K562 (cell line): Measurements from ENCODE around the gene ENTREP3. TPM values are rescaled to one million over a fixed set of nuclear protein-coding genes. Genes with fewer than 3 reads are reported as not detected.

Experiments
- ARID2 ChIP-seq: fragments of 450-650 bp; IDR thresholded peaks from 2 replicates; pipeline ENCODE4 v1.6.1; 2017; ENCODE audit warnings: antibody characterized with exemption, mild to moderate bottlenecking
- FOXK1 ChIP-seq: sonication (generic); formaldehyde crosslinking; IDR thresholded peaks from 2 replicates; pipeline ENCODE4 v1.8.0; 2022; ENCODE audit warnings: missing genetic modification reagents, mild to moderate bottlenecking, borderline replicate concordance
- GTF2E2 ChIP-seq: fragments of 200-800 bp; sonication (Bioruptor generic); IDR thresholded peaks from 2 replicates; pipeline ENCODE4 v1.6.1; 2016; ENCODE audit warnings: missing genetic modification characterization, missing compliant biosample characterization
- NFATC3 ChIP-seq: fragments of 450-650 bp; IDR thresholded peaks from 2 replicates; pipeline ENCODE4 v1.6.1; 2017; ENCODE audit warnings: mild to moderate bottlenecking
- SMARCA5 ChIP-seq: fragments of 450-650 bp; IDR thresholded peaks from 2 replicates; pipeline ENCODE4 v1.6.1; 2016
- ZEB2 ChIP-seq: fragments of 450-650 bp; IDR thresholded peaks from 2 replicates; pipeline ENCODE4 v1.6.1; 2016
- ZNF764 ChIP-seq: fragments of 250-450 bp; sonication (Bioruptor Pico); IDR thresholded peaks from 2 replicates; pipeline ENCODE4 v1.4.0; 2020; ENCODE audit warnings: low read depth, mild to moderate bottlenecking, moderate library complexity
- polyA plus RNA-seq, 8 experiments: library from polyadenylated mRNA; depleted of rRNA in 4 of 8; stranded (reverse) in 5 of 8; unstranded in 3 of 8; fragments of >200 nt; fragmentation: Nextera tagmentation in 2 of 8; fragmentation: Illumina TruSeq in 1 of 8; extraction: Ambion mirVana in 2 of 8; extraction: Trizol in 1 of 8; gene quantifications; 2 replicates each; pipeline versions ENCODE4 v1.2.1 to v1.2.3, GENCODE V29; 2011 to 2014; ENCODE audit warnings: inconsistent platforms in 1 of 8, missing spikeins in 1 of 8
- total RNA-seq, 7 experiments: library from RNA; depleted of rRNA in 6 of 7; stranded (reverse); fragments of >200 nt in 6 of 7; fragmentation: Illumina TruSeq in 2 of 7; extraction: Trizol in 2 of 7; gene quantifications; 2 replicates each; pipeline versions ENCODE4 v1.2.1 to v1.2.3, GENCODE V29; 2011 to 2021; ENCODE audit warnings: low replicate concordance in 1 of 7
- TF ChIP-seq, protein P1 (sequence below): fragments of 450-650 bp; IDR thresholded peaks from 2 replicates; pipeline ENCODE4 v1.6.1; 2016; ENCODE audit warnings: low read depth
- TF ChIP-seq, protein P2 (sequence below): fragments of 450-650 bp; IDR thresholded peaks from 2 replicates; pipeline ENCODE4 v1.6.1; 2016; ENCODE audit warnings: mild to moderate bottlenecking
- TF ChIP-seq, protein P3 (sequence below): fragments of 150-350 bp; IDR thresholded peaks from 2 replicates; pipeline ENCODE4 v1.6.1; 2014; ENCODE audit warnings: low read depth, mild to moderate bottlenecking, low read length, borderline replicate concordance

The ENTREP3 gene
- total and polyA plus RNA-seq, 9 of the 15 experiments (the other 6 are each of a cell fraction or from before 2014, with no cell fraction given), result 1.9 to 41.8 (median 5.9) TPM

DNA sequence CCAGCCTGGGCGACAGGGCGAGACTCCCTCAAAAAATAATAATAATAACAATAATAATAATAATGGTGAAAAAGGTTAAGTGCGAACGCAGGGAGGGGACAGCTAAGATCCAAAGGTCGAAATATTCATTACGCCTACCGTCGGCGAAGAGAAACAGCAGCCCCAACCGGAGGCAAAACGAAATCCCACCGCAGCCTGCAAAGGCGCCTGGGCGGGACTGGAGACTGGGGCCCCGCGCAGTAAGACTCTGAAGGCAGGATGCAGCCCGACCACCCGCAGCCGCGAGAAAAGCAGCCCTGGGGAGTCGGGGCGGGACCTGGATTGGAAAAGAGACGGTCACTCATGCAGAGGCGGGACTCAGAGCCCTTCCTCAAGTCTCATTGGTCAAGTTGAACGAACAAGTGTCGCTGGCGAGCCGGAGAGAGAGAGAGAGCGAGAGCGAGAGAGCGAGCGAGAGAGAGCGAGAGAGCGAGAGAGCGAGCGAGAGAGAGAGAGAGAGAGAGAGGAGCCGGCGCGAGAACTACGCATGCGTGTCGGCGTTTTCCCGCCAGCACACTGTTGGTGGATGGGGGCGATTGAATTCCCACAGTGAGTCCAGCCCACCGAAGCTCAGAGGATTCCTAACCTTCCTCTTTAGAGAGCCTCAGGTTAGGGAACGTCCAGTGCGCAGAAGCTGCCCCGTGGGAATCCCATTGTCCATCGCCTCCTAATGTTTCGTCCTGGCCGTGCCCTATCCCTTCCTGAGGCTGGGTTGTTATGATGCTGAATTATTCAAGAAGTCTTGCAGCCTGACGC is 10.7 kb downstream of the ENTREP3 start (continued):
- TF ChIP-seq, protein P1, sequence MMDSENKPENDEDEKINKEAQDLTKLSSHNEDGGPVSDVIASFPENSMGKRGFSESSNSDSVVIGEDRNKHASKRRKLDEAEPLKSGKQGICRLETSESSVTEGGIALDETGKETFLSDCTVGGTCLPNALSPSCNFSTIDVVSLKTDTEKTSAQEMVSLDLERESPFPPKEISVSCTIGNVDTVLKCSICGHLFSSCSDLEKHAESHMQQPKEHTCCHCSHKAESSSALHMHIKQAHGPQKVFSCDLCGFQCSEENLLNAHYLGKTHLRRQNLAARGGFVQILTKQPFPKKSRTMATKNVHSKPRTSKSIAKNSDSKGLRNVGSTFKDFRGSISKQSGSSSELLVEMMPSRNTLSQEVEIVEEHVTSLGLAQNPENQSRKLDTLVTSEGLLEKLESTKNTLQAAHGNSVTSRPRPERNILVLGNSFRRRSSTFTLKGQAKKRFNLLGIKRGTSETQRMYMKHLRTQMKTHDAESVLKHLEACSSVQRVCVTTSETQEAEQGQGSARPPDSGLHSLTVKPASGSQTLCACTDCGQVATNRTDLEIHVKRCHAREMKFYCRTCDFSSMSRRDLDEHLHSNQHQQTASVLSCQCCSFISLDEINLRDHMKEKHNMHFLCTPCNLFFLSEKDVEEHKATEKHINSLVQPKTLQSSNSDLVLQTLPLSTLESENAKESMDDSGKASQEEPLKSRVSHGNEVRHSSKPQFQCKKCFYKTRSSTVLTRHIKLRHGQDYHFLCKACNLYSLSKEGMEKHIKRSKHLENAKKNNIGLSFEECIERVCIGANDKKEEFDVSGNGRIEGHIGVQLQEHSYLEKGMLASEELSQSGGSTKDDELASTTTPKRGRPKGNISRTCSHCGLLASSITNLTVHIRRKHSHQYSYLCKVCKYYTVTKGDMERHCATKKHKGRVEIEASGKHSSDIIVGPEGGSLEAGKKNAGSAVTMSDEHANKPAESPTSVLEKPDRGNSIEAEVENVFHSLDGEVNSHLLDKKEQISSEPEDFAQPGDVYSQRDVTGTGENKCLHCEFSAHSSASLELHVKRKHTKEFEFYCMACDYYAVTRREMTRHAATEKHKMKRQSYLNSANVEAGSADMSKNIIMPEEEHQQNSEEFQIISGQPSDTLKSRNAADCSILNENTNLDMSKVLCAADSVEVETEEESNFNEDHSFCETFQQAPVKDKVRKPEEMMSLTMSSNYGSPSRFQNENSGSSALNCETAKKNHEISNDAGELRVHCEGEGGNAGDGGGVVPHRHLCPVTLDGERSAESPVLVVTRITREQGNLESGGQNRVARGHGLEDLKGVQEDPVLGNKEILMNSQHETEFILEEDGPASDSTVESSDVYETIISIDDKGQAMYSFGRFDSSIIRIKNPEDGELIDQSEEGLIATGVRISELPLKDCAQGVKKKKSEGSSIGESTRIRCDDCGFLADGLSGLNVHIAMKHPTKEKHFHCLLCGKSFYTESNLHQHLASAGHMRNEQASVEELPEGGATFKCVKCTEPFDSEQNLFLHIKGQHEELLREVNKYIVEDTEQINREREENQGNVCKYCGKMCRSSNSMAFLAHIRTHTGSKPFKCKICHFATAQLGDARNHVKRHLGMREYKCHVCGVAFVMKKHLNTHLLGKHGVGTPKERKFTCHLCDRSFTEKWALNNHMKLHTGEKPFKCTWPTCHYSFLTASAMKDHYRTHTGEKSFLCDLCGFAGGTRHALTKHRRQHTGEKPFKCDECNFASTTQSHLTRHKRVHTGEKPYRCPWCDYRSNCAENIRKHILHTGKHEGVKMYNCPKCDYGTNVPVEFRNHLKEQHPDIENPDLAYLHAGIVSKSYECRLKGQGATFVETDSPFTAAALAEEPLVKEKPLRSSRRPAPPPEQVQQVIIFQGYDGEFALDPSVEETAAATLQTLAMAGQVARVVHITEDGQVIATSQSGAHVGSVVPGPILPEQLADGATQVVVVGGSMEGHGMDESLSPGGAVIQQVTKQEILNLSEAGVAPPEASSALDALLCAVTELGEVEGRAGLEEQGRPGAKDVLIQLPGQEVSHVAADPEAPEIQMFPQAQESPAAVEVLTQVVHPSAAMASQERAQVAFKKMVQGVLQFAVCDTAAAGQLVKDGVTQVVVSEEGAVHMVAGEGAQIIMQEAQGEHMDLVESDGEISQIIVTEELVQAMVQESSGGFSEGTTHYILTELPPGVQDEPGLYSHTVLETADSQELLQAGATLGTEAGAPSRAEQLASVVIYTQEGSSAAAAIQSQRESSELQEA, result peak; percentile 50; the same call in 1 of the 2 replicates
- peak; percentile 60; the same call in 1 of the 2 replicates for TF ChIP-seq ARID2
- peak; percentile 85 for TF ChIP-seq NFATC3
- TF ChIP-seq FOXK1 (CRISPR knock-in tag), result peak; percentile 95; the same call in 1 of the 2 replicates
- peak; percentile 92 for TF ChIP-seq ZEB2
- TF ChIP-seq ZNF764 (CRISPR knock-in tag), result peak; percentile 55; the same call in 1 of the 2 replicates
- TF ChIP-seq GTF2E2 (tag), result peak; percentile 92
- TF ChIP-seq, protein P2, sequence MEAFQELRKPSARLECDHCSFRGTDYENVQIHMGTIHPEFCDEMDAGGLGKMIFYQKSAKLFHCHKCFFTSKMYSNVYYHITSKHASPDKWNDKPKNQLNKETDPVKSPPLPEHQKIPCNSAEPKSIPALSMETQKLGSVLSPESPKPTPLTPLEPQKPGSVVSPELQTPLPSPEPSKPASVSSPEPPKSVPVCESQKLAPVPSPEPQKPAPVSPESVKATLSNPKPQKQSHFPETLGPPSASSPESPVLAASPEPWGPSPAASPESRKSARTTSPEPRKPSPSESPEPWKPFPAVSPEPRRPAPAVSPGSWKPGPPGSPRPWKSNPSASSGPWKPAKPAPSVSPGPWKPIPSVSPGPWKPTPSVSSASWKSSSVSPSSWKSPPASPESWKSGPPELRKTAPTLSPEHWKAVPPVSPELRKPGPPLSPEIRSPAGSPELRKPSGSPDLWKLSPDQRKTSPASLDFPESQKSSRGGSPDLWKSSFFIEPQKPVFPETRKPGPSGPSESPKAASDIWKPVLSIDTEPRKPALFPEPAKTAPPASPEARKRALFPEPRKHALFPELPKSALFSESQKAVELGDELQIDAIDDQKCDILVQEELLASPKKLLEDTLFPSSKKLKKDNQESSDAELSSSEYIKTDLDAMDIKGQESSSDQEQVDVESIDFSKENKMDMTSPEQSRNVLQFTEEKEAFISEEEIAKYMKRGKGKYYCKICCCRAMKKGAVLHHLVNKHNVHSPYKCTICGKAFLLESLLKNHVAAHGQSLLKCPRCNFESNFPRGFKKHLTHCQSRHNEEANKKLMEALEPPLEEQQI, result peak; percentile 98
- TF ChIP-seq, protein P3, sequence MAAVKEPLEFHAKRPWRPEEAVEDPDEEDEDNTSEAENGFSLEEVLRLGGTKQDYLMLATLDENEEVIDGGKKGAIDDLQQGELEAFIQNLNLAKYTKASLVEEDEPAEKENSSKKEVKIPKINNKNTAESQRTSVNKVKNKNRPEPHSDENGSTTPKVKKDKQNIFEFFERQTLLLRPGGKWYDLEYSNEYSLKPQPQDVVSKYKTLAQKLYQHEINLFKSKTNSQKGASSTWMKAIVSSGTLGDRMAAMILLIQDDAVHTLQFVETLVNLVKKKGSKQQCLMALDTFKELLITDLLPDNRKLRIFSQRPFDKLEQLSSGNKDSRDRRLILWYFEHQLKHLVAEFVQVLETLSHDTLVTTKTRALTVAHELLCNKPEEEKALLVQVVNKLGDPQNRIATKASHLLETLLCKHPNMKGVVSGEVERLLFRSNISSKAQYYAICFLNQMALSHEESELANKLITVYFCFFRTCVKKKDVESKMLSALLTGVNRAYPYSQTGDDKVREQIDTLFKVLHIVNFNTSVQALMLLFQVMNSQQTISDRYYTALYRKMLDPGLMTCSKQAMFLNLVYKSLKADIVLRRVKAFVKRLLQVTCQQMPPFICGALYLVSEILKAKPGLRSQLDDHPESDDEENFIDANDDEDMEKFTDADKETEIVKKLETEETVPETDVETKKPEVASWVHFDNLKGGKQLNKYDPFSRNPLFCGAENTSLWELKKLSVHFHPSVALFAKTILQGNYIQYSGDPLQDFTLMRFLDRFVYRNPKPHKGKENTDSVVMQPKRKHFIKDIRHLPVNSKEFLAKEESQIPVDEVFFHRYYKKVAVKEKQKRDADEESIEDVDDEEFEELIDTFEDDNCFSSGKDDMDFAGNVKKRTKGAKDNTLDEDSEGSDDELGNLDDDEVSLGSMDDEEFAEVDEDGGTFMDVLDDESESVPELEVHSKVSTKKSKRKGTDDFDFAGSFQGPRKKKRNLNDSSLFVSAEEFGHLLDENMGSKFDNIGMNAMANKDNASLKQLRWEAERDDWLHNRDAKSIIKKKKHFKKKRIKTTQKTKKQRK, result no peak; the same call in 1 of the 2 replicates
- TF ChIP-seq SMARCA5, result no peak
